ENCODE measurements around the gene KIFC1.

Gene KIFC1

GRCh38 chr6:33383427-33384185 is 8.0 kb upstream of the KIFC1 start:
- no peak for TF ChIP-seq CTCF (IDR thresholded peaks at IDR 0.05; ENCODE audit: low read depth, low read length, missing control alignments)
- Histone ChIP-seq H3K27ac (no peak overlapping the region), H3K36me3 (replicated peaks) (no peaks in the 10 kb centered on the region), H3K4me3 (ENCODE audit: low read depth, low read length) (no peak overlapping the region), H3K27me3 (replicated peaks) (no peaks in the 10 kb centered on the region)
- DNase-seq = no peak
- in situ Hi-C loops (cut with HindIII; ENCODE audit: low pct_ligation_motif_present, low sequenced_read_pairs) = no loop called here

- TF ChIP-seq CTCF (IDR thresholded peaks at IDR 0.05; ENCODE audit: low read depth, low read length, missing control alignments) = peak; percentile 61
- Histone ChIP-seq H3K27ac (no peak overlapping the region), H3K4me3 (ENCODE audit: low read depth, low read length) (no peak overlapping the region), H3K36me3 (replicated peaks) (no peaks in the 10 kb centered on the region), H3K27me3 (replicated peaks) (no peaks in the 10 kb centered on the region)
- peak; percentile 38 for DNase-seq
- in situ Hi-C loops (cut with HindIII; ENCODE audit: low pct_ligation_motif_present, low sequenced_read_pairs) = no loop called here
Measured at GRCh38 chr6:33384581-33385020, 7.0 kb upstream of the KIFC1 start.

GRCh38 chr6:33390173-33390572 is 1.4 kb upstream of the KIFC1 start:
- no peak overlapping the region for H3K27ac ChIP-seq
- no peak for TF ChIP-seq CTCF (IDR thresholded peaks at IDR 0.05; ENCODE audit: low read depth, low read length, missing control alignments)
- no peaks in the 10 kb centered on the region for H3K36me3 ChIP-seq (replicated peaks)
- DNase-seq = no peak
- in situ Hi-C loops (cut with HindIII; ENCODE audit: low pct_ligation_motif_present, low sequenced_read_pairs) = no loop called here
- H3K4me3 ChIP-seq (ENCODE audit: low read depth, low read length) = no peak overlapping the region
- no peaks in the 10 kb centered on the region for H3K27me3 ChIP-seq (replicated peaks)

GRCh38 chr6:33390767-33391277 is 801 bp upstream of the KIFC1 start:
- in situ Hi-C loops (cut with HindIII; ENCODE audit: low pct_ligation_motif_present, low sequenced_read_pairs) = no loop called here
- H3K36me3 ChIP-seq (replicated peaks) = no peaks in the 10 kb centered on the region
- no peaks in the 10 kb centered on the region for H3K27me3 ChIP-seq (replicated peaks)
- H3K27ac ChIP-seq = peak overlapping the region; percentile 55
- H3K4me3 ChIP-seq (ENCODE audit: low read depth, low read length) = peak overlapping the region; percentile 20
- TF ChIP-seq CTCF (IDR thresholded peaks at IDR 0.05; ENCODE audit: low read depth, low read length, missing control alignments) = no peak
- DNase-seq = no peak

- Histone ChIP-seq H3K27me3 (replicated peaks) (no peaks in the 10 kb centered on the region), H3K4me3 (ENCODE audit: low read depth, low read length) (peak overlapping the region; percentile 97), H3K27ac (peak overlapping the region; percentile 73), H3K36me3 (replicated peaks) (no peaks in the 10 kb centered on the region)
- no peak for DNase-seq
- in situ Hi-C loops (cut with HindIII; ENCODE audit: low pct_ligation_motif_present, low sequenced_read_pairs) = no loop called here
- no peak for TF ChIP-seq CTCF (IDR thresholded peaks at IDR 0.05; ENCODE audit: low read depth, low read length, missing control alignments)
Measured at GRCh38 chr6:33391922-33392594, 435 bp downstream of the KIFC1 start.

Data from brain microvascular endothelial cell (primary cell).